ENCODE results near the gene BMPR1A.

DNA sequence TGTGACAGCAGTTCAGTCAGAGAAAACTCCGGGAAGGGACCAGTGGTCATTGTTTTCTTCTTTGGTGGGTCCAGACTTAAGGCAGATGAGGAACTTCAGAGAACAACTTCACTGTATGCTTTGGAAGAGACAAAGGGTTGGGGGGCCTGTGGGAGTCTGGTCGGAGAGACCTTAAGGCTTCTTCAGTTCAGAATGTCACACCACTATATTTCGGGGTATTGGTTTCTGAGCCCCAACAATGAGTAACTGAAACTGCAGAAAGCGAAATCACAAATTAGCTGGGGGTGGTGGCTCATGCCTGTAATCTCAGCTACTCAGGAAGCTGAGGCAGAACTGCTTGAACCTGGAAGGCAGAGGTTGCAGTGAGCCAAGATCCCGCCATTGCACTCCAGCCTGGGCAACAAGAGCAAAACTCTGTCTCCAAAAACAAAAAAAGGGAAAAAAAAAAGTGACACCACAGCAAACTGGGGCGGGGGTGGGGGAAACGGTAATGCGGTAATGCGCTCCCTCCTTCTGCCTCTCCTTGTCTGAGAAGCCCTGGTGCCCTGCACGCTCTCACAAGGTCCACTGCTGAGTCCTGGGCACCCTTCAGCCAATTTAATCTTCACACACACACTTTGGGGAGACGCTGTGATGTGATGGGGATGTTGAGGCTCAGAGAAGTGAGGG is 209.7 kb downstream of the BMPR1A start:
- TF ChIP-seq, protein P1, sequence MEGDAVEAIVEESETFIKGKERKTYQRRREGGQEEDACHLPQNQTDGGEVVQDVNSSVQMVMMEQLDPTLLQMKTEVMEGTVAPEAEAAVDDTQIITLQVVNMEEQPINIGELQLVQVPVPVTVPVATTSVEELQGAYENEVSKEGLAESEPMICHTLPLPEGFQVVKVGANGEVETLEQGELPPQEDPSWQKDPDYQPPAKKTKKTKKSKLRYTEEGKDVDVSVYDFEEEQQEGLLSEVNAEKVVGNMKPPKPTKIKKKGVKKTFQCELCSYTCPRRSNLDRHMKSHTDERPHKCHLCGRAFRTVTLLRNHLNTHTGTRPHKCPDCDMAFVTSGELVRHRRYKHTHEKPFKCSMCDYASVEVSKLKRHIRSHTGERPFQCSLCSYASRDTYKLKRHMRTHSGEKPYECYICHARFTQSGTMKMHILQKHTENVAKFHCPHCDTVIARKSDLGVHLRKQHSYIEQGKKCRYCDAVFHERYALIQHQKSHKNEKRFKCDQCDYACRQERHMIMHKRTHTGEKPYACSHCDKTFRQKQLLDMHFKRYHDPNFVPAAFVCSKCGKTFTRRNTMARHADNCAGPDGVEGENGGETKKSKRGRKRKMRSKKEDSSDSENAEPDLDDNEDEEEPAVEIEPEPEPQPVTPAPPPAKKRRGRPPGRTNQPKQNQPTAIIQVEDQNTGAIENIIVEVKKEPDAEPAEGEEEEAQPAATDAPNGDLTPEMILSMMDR (IDR thresholded peaks at IDR 0.05): no peak
- no peak for TF ChIP-seq POLR2A (IDR thresholded peaks at IDR 0.05)
